GM12891 (cell line): ENCODE measurements around the gene TBATA.

Experiments
- POLR2A ChIP-seq: IDR thresholded peaks from 2 replicates; pipeline ENCODE4 v1.6.1; 2011; ENCODE audit warnings: low read depth, low read length, control low read depth
- POLR2AphosphoS5 ChIP-seq: IDR thresholded peaks from 2 replicates; pipeline ENCODE4 v1.6.1; 2011; ENCODE audit warnings: low read depth, low read length, control low read depth
- POU2F2 ChIP-seq: IDR thresholded peaks from 2 replicates; pipeline ENCODE4 v1.6.1; 2011; ENCODE audit warnings: low read depth, mild to moderate bottlenecking, control low read depth, low read length, moderate library complexity

DNA sequence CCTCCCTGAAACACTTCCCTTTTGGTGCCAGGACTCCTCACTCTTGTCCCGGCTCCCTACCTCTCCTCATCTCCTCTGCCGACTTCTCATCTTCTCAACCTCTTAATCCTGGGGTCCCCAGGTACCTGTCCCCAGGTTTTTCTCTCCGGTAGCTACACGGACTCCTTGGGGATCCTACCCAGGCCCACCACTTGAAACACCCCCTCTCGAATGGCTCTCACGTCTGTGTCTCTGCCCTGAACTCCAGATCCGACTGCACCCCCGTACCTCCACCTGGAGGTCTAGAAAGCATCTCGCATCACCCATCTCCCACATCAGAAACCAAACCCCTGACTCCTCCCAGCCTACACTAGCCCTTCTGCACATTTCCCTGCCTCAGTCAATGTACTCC is 4.8 kb downstream of the TBATA start:
- no peak for TF ChIP-seq POLR2A
- no peak for TF ChIP-seq POLR2AphosphoS5
- TF ChIP-seq POU2F2 = no peak
